Adrenal gland (tissue), 5 donors: ENCODE measurements around the gene IQSEC3.
"Not testable (repeated sequence)": the region's sequence is repeated elsewhere in the genome, so short reads cannot be mapped to it uniquely, and the experiment has no call there.

ENCODE experiments used
- CTCF ChIP-seq, 6 experiments: fragments of 450-650 bp in 4 of 6; fragments of 200-600 bp in 2 of 6; sonication (generic) in 1 of 6; IDR thresholded peaks; 1 replicate in 5 of 6; 2 replicates in 1 of 6; pipeline versions ENCODE4 v1.5.1 to v1.8.0; 2016 to 2021; ENCODE audit warnings: antibody characterized with exemption in 6 of 6, mild to moderate bottlenecking in 2 of 6, moderate library complexity in 1 of 6
- POLR2A ChIP-seq, 2 donors: fragments of 450-650 bp; IDR thresholded peaks; one replicate each; pipeline ENCODE4 v1.6.1; 2017; ENCODE audit warnings: antibody characterized with exemption in 2 of 2, mild to moderate bottlenecking in 2 of 2, moderate library complexity in 1 of 2
- donor health status: DM: no; HTN: no; CAD: no.

- not testable (repeated sequence) for TF ChIP-seq CTCF, POLR2A (IDR thresholded peaks at IDR 0.05)
Measured at GRCh38 chr12:76102-76501, 9.5 kb downstream of the IQSEC3 start.
